ENCODE data around the gene MALRD1.

DNA sequence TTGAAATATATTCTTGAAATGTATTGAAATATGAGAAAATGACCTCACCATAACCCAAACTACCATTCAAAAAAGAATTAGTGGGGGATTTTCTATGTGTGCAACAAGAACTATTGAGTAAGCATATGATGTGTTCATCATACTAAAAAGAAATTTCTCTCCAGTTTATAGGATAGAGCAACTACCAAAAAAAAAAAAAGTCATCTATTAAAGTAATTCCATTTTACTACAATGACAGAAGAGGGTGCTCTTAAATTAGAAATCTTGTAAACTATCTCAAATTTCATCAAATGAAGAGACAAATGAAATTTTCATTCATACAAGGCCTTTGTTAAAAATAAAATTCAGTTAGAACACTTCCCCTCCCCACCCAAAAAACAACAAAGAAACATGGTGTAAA is 572.2 kb downstream of the MALRD1 start:
- TF ChIP-seq, protein P1, sequence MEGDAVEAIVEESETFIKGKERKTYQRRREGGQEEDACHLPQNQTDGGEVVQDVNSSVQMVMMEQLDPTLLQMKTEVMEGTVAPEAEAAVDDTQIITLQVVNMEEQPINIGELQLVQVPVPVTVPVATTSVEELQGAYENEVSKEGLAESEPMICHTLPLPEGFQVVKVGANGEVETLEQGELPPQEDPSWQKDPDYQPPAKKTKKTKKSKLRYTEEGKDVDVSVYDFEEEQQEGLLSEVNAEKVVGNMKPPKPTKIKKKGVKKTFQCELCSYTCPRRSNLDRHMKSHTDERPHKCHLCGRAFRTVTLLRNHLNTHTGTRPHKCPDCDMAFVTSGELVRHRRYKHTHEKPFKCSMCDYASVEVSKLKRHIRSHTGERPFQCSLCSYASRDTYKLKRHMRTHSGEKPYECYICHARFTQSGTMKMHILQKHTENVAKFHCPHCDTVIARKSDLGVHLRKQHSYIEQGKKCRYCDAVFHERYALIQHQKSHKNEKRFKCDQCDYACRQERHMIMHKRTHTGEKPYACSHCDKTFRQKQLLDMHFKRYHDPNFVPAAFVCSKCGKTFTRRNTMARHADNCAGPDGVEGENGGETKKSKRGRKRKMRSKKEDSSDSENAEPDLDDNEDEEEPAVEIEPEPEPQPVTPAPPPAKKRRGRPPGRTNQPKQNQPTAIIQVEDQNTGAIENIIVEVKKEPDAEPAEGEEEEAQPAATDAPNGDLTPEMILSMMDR (IDR thresholded peaks at IDR 0.05), result no peak
- TF ChIP-seq EZH2 (IDR thresholded peaks at IDR 0.05), result no peak

Measured in neural progenitor cell (in vitro differentiated cells).